Natural killer cell treated with Interleukin-12 subunit alpha and Interleukin-12 subunit beta and Interleukin-15 and Interleukin-18, amount 100 ng/mL, for 72 hours (primary cell): ENCODE measurements around the gene VANGL2. TPM values are rescaled to one million over a fixed set of nuclear protein-coding genes. Genes with fewer than 3 reads are reported as not detected.

Source experiments
- ATAC-seq, 2 donors: fragments of 150-1000 bp; cut with Tn5 transposase in 1 of 2; sonication (Bioruptor Pico), chemical (Tn5 transposase) in 1 of 2; 2 replicates each; pipeline ENCODE4 v1.10.0; 2021
- DNase-seq: peaks from one replicate; pipeline ENCODE4 v3.0.0; 2022; ENCODE audit warnings: low spot score
- H3K27ac Mint-ChIP-seq, 2 donors: 1 replicate in 1 of 2; 2 replicates in 1 of 2; pipeline ENCODE4 v1.8.0; 2022; ENCODE audit warnings: mixed read lengths in 2 of 2, mild to moderate bottlenecking in 1 of 2, moderate library complexity in 1 of 2
- H3K27me3 Mint-ChIP-seq, 2 donors: 1 replicate in 1 of 2; 2 replicates in 1 of 2; pipeline ENCODE4 v1.8.0; 2022; ENCODE audit warnings: mixed read lengths in 2 of 2
- H3K36me3 Mint-ChIP-seq: one replicate; pipeline ENCODE4 v1.8.0; 2022; ENCODE audit warnings: mixed read lengths
- H3K4me1 Mint-ChIP-seq, 2 donors: 1 replicate in 1 of 2; 2 replicates in 1 of 2; pipeline ENCODE4 v1.8.0; 2022; ENCODE audit warnings: low read depth in 2 of 2, mixed read lengths in 2 of 2, mild to moderate bottlenecking in 1 of 2
- H3K4me3 Mint-ChIP-seq: one replicate; pipeline ENCODE4 v1.8.0; 2022; ENCODE audit warnings: mixed read lengths
- H3K9me3 Mint-ChIP-seq: 2 replicates; pipeline ENCODE4 v1.8.0; 2022; ENCODE audit warnings: mixed read lengths
- total RNA-seq, 2 donors: library from RNA; stranded (reverse); gene quantifications; one replicate each; pipeline ENCODE4 v1.2.3, GENCODE V29; 2022

The VANGL2 gene
- total RNA-seq, 2 donors from 2014 or later, result not detected

DNA sequence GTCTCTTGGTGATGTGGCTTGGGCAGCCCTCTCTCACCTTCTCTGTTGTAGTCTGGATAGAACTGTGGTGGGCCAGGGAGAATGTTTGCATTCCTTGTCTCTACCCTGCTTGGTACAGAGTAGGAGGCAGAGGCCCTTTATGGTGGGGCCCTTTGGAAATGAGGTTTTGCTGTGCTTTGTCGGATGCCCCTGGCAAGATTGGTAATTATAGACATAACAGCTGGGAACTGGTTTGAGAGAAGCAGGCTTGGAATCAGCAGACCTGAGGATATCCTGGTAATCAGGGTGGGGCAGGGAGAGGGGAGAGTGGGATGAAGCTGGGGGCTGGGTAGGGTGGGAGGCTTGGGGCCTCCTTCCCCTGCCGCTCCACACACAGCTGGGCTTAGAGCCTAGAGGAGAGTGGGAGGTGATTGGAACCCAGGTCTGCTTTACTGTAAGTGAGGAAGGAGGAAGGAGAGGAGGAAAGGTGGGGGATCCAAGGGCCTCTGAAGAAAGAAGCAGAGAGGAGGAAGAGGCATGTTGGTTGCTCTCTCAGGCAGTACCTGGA, 5.0 kb downstream of the VANGL2 start:
- Mint-ChIP-seq H3K27me3 (peaks cover 11 to 15% of the 10 kb centered on the region in 2 donors), H3K36me3 (no peaks in the 10 kb centered on the region), H3K9me3 (no peaks in the 10 kb centered on the region), H3K4me1 (peaks cover 6 to 8% of the 10 kb centered on the region in 2 donors), H3K4me3 (no peak overlapping the region), H3K27ac (no peak overlapping the region)
- DNase-seq, result no peak
- ATAC-seq, result no peak

DNA sequence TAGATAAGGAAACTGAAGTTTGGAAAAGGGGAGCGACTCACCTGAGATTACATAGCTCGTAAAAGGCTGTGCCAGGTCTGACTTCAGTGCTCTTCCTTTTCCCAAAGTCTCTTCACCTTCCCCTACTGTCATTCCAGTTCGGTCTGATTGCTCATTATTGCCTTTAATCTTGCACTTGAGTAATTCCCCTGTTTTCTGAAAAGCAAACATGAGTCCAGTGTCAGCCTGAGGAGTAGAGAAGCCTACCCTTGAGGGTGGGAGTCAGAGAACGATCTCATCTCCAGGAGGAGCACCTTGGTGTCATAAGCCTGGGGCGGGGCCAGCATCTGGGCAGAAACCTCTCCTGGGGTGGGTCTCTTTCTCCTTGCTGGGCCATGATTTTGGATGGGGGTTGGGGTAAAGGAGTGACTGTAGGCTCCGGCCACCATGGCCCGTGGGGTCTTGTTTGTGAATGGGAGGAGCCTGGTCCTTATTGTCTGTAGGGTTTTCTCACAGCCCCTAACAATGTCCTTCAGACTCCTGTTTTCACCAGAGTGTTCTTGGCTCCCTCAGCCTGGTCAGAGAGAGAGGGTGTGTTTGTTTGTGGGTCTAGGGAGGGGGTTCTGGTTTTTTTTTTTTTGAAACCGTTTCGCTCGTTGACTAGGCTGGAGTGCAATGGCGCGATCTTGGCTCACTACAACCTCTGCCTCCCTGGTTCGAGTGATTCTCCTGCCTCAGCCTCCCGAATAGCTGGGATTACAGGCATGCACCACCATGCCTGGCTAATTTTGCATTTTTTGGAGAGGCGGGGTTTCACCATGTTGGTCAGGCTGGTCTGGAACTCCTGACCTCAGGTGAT, 6.0 kb downstream of the VANGL2 start:
- Mint-ChIP-seq H3K4me3 (no peak overlapping the region), H3K27ac (no peak overlapping the region), H3K36me3 (no peaks in the 10 kb centered on the region), H3K27me3 (peaks cover 10 to 11% of the 10 kb centered on the region in 2 donors), H3K4me1 (peaks cover 6% of the 10 kb centered on the region in 2 donors), H3K9me3 (no peaks in the 10 kb centered on the region)
- no peak for DNase-seq
- ATAC-seq, result no peak

DNA sequence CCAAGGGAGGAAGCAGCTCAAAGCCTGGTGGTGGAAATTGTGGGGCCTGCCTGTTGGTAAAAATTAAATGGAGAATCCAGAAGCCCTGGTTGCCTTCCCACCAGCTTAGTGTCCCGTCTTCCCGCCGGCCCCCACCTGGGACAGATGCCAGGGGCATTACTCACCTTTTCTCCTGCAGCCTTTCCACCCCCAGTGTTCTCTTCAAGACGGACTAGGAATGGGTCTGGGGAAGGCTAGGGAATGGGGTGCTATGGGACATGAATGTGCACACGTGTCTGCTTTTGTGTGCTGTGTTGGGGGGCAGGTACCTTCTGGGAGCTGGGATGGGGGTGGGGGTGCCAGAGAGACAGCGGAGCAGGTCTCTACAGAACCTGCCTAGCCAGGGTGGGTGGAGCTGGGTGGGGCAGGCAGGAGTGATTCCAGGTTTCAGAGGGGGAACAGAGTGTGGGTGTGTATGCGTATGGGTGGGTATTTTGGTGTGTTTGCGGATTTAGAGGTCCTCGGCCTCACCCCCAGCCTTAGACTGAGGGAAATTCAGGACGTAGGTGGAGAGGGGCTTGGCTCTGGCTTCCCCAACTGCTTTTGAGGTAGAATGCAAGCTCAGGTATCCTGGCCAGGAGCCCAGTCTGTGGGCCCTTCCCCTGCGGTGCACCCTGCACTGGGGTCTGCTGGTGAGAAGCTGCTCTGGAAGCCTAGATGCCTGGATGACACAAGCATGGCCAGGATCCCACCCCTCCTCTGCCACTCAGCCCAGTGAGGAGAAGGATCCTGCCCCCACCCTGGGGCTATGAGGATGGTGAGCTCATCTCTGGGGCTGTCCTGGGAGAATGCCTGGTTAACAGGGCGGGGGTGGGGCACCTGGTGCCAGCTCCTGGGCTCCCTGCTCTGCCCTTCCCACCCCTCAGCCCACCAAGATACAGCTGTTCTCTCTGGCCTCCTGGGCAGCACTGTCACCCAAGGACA, 7.8 kb downstream of the VANGL2 start:
- Mint-ChIP-seq H3K4me1 (no peaks in the 10 kb centered on the region), H3K27ac (no peak overlapping the region), H3K27me3 (no peaks in the 10 kb centered on the region), H3K9me3 (no peaks in the 10 kb centered on the region), H3K4me3 (no peak overlapping the region), H3K36me3 (no peaks in the 10 kb centered on the region)
- DNase-seq (no peak), ATAC-seq (no peak)

DNA sequence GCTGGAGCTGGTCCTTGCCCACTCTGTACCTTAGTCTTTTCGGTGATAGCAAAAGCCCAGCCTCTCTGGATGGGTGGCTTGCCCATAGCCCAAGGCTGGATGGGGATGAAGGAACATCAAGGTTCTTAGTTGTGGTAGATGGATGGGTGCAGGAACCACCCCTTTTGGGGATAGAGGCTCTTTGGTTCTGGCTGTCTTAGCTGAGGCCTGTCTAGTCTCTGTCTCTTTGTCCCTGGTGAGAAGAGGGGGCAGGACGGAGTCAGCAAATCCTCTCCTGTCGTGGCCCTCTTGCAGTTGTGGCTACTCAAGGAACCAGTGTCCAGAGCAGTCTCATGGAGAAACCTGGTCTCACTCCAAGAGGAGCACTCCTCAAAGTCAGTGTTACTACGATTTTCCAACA, 8.5 kb downstream of the VANGL2 start:
- no peaks in the 10 kb centered on the region for H3K9me3 Mint-ChIP-seq
- H3K4me1 Mint-ChIP-seq, result no peaks in the 10 kb centered on the region
- DNase-seq, result no peak
- H3K4me3 Mint-ChIP-seq, result no peak overlapping the region
- no peaks in the 10 kb centered on the region for H3K27me3 Mint-ChIP-seq
- no peak overlapping the region for H3K27ac Mint-ChIP-seq
- H3K36me3 Mint-ChIP-seq, result no peaks in the 10 kb centered on the region
- no peak for ATAC-seq

DNA sequence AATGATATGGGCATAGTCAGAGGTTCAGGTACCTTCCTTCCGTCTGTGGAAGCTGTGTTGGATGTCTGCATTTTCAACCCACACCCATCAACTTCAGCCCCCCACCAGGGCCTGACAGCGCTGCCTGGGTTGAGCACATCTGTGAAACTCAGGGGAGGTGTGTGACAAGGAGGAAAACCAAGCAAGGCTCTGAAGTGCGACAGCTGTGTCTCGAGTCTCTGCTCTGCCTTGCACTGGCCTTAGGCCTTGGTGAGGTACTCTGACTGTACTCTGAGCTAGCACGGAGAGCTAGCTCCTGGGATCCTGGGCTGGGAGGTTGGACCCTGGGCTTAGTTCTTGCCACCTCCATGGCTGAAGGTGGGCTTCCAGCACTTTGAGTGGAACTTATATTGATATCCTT, 9.1 kb downstream of the VANGL2 start:
- H3K36me3 Mint-ChIP-seq, result no peaks in the 10 kb centered on the region
- no peak overlapping the region for H3K4me3 Mint-ChIP-seq
- H3K4me1 Mint-ChIP-seq, result no peaks in the 10 kb centered on the region
- H3K27me3 Mint-ChIP-seq, result no peaks in the 10 kb centered on the region
- DNase-seq (no peak), ATAC-seq (no peak)
- H3K9me3 Mint-ChIP-seq, result no peaks in the 10 kb centered on the region
- H3K27ac Mint-ChIP-seq, result no peak overlapping the region

DNA sequence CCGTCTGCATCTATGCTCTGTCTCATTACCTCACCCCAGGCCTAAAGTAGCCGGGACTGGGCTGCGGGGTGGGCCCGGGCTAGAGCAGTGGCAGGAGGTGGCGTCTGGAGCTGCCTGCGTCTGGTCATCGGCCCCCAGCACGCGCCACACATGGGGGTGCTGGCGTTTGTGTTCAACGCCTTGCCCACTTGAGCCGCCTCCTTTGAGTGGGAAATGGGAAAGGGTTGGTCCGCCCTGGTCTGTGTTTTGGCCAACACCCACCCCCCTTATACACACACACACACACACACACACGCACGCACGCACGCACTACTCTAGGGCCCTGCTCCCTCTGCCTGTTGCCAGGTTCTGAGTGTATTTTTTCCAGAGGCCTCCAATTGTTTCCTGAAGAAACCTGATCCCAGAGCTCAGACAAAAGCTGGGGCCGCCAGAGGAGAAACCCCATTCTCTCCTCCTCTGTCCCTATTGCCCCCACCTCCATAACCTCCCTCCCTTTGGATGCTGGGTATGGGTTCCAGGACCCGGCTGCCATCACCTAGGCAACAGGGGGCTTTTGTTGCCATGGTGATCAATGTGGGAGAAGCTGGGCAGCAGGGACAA, 10.1 kb downstream of the VANGL2 start:
- H3K27ac Mint-ChIP-seq, result no peak overlapping the region
- DNase-seq, result no peak
- H3K4me1 Mint-ChIP-seq, result no peaks in the 10 kb centered on the region
- ATAC-seq, result no peak
- H3K36me3 Mint-ChIP-seq, result no peaks in the 10 kb centered on the region
- H3K4me3 Mint-ChIP-seq, result no peak overlapping the region
- H3K27me3 Mint-ChIP-seq, result no peaks in the 10 kb centered on the region
- H3K9me3 Mint-ChIP-seq, result no peaks in the 10 kb centered on the region

DNA sequence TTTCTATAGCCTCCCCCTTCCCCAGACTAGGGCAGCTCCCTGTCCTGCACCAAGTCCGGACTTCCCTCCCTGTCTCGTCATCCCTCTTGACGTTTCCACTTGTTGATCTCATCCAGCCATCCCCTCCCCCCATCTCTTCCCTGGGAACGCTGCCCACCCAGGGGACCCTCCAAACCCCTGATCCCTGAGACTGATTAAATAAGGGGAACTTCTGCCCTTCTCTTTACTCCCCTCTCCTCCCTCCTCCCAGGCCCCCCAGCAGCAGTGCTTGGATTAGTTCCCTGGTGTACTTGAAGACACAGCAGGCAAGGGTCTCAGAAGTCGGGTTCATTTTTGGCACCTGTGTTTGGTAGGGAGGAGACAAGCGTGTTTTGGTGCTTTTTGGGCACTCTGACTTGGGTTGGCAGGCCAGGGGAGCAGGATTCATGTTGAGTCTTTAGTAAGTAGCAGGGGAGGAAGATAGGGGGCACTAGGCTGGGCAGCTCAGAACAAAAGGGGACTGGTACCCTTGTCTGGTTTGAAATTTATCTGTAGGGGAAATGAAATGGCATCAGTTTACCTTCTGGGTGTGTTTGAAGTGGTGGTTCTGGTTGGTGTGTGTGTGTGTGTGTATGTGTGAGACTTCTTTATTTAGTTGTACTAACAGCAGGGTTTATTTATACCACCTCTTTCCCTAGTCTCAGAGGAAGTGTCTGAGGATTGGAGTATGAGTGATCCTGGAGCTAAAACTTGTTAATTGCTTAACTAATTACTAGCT, 11.1 kb downstream of the VANGL2 start:
- DNase-seq (no peak), ATAC-seq (no peak)
- Mint-ChIP-seq H3K4me1 (no peaks in the 10 kb centered on the region), H3K9me3 (no peaks in the 10 kb centered on the region), H3K4me3 (no peak overlapping the region), H3K27ac (no peak overlapping the region), H3K36me3 (no peaks in the 10 kb centered on the region), H3K27me3 (no peaks in the 10 kb centered on the region)

DNA sequence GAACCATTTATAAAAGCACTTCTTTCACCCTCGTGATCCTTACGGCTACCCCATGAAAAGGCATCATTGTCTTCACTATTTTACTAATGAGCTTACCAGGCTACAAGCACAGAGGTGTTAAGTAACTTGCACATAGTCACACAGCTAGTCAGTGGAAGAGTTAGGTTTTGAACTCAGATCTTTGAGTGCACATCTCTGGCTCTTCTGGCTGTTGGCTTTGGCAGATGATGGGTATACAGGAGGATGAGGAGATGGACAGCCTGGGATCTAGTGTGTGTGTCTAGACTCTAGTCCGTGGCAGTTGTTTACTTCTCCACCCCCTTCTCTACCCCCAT, 11.6 kb downstream of the VANGL2 start:
- Mint-ChIP-seq H3K27me3 (no peaks in the 10 kb centered on the region), H3K4me3 (no peak overlapping the region), H3K4me1 (no peaks in the 10 kb centered on the region), H3K36me3 (no peaks in the 10 kb centered on the region), H3K27ac (no peak overlapping the region), H3K9me3 (no peaks in the 10 kb centered on the region)
- no peak for ATAC-seq
- DNase-seq, result no peak

DNA sequence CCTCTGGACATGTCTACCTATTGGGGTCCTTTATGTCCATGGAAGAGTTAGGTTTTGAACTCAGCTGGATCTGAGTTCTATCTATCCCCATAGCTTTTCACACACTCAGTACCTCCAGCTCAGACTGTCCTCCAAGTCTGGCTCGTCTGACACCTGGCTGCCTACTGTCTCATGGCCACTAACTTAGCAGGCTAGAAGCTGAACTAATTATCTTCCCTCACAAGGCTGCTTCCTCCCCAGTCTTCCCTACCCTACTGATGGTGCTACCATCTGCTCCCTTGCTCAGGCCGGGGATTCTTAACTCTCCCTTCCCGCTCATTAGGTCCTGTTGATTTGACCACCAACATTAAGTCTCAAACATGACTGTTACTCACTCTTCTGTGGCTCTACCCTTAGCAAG, 13.4 kb downstream of the VANGL2 start:
- Mint-ChIP-seq H3K27ac (no peak overlapping the region), H3K36me3 (no peaks in the 10 kb centered on the region), H3K4me1 (no peaks in the 10 kb centered on the region), H3K27me3 (no peaks in the 10 kb centered on the region), H3K4me3 (no peak overlapping the region), H3K9me3 (no peaks in the 10 kb centered on the region)
- ATAC-seq (no peak), DNase-seq (no peak)

DNA sequence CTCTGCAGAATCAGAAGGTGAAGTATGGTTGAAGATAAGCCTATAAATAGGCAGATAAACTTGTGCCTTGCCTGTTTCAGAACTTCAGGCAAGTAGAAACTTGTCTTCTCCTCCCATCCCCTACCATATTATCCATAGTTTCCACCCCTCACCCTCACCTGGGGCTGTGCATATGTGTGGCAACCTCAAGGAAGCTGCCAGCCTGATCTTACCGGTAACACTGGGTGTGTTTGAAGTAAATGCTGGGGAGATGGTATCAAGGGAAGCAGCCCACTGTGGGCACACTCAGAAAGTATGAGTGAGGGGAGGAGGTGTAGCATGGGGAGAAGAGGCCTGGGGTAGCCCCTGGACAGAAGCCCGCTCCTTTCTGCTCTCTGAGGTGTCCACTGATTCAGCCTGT, 14.5 kb downstream of the VANGL2 start:
- peaks cover 0 to 2% of the 10 kb centered on the region in 2 donors for H3K27me3 Mint-ChIP-seq
- H3K27ac Mint-ChIP-seq, result no peak overlapping the region
- ATAC-seq (no peak), DNase-seq (no peak)
- no peaks in the 10 kb centered on the region for H3K9me3 Mint-ChIP-seq
- H3K4me1 Mint-ChIP-seq, result peaks cover 0 to 3% of the 10 kb centered on the region in 2 donors
- no peaks in the 10 kb centered on the region for H3K36me3 Mint-ChIP-seq
- no peak overlapping the region for H3K4me3 Mint-ChIP-seq

DNA sequence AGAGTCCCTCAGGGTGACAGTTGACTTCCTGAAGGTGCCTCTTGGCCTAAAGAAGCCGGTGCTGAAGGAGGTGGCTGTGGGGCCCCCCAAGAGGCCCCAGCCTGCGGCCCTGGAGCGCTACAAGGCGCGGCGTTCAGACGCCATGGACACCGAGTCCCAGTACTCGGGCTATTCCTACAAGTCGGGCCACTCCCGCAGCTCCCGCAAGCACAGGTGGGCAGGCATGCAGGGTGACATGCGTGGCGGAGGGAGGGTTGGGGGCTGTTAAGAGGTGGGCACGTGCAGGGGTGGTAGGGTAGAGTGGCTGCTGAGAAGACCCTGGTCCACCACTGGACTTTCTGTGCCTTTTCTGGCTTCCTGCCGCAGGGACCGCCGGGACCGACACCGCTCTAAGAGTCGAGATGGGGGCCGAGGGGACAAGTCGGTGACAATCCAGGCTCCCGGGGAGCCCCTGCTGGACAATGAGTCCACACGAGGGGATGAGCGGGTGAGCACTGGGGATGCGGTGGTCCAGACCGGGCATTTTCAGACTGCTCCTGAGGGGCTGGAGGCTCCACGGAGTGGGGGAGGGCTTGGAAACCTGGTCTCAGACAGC, 15.4 kb downstream of the VANGL2 start:
- no peak for DNase-seq
- no peaks in the 10 kb centered on the region for H3K9me3 Mint-ChIP-seq

DNA sequence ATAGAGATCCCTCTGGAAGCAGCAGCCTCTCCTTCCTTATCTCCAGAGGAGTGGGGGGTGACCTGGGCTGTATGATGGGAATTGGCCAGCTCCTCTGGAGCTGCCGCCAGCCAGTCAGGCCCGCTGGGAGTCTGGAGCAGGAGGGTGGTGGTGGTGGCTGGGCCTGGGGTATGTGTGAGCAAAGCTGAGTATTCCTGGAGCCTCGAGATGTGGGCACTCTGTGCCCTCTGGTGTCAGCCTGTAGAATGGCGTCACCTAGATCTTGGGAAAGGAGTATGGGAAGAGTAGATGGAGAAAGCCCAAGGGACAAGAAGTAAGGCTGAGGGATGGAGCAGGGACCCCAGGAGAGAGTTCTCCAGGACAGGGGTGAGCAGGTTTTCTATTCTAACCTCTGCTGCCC, 16.0 kb downstream of the VANGL2 start:
- Mint-ChIP-seq H3K27ac (no peak overlapping the region), H3K9me3 (no peaks in the 10 kb centered on the region), H3K27me3 (peaks cover 0 to 2% of the 10 kb centered on the region in 2 donors), H3K36me3 (no peaks in the 10 kb centered on the region), H3K4me3 (no peak overlapping the region), H3K4me1 (peaks cover 0 to 3% of the 10 kb centered on the region in 2 donors)
- ATAC-seq (no peak), DNase-seq (no peak)

More for the DNA sequence above, 15.4 kb downstream of the VANGL2 start:
- Mint-ChIP-seq H3K27ac (no peak overlapping the region), H3K27me3 (peaks cover 0 to 2% of the 10 kb centered on the region in 2 donors), H3K36me3 (no peaks in the 10 kb centered on the region), H3K4me1 (peaks cover 0 to 3% of the 10 kb centered on the region in 2 donors), H3K4me3 (no peak overlapping the region)
- no peak for ATAC-seq

DNA sequence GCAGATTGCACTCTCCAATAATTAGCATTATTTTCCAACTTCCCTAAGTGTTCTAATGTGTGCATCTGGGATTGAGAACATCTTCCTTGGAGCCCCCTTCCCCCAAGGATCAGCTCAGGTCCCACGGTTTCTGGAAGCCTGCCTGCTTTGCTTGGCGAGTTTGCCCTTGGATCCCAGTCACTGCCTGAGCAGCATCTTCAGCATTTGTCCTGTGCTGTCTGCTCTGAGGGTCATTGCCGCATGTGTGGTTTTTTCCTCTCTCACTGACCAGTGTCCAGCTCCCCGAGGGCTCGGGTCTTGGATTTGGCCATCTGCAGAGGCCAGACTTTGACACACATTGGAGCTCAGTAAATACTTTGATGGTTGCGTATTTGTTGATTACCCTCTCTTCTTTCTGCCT, 18.1 kb downstream of the VANGL2 start:
- Mint-ChIP-seq H3K27ac (no peak overlapping the region), H3K9me3 (no peaks in the 10 kb centered on the region), H3K4me1 (peaks cover 0 to 3% of the 10 kb centered on the region in 2 donors), H3K27me3 (peaks cover 0 to 2% of the 10 kb centered on the region in 2 donors), H3K36me3 (no peaks in the 10 kb centered on the region), H3K4me3 (no peak overlapping the region)
- ATAC-seq, result no peak
- DNase-seq, result no peak
